GM19324 (cell line): ENCODE results near the gene SV2B.
"Not testable (repeated sequence)": the region's sequence is repeated elsewhere in the genome, so short reads cannot be mapped to it uniquely, and the experiment has no call there.

ENCODE experiments used
- ATAC-seq: cut with Tn5 transposase; IDR thresholded peaks from one replicate; pipeline ENCODE4 v1.9.1; 2021; ENCODE audit warnings: mild to moderate bottlenecking, moderate library complexity; ENCODE audit not compliant: unreplicated experiment, low FRiP score

SV2B gene

DNA sequence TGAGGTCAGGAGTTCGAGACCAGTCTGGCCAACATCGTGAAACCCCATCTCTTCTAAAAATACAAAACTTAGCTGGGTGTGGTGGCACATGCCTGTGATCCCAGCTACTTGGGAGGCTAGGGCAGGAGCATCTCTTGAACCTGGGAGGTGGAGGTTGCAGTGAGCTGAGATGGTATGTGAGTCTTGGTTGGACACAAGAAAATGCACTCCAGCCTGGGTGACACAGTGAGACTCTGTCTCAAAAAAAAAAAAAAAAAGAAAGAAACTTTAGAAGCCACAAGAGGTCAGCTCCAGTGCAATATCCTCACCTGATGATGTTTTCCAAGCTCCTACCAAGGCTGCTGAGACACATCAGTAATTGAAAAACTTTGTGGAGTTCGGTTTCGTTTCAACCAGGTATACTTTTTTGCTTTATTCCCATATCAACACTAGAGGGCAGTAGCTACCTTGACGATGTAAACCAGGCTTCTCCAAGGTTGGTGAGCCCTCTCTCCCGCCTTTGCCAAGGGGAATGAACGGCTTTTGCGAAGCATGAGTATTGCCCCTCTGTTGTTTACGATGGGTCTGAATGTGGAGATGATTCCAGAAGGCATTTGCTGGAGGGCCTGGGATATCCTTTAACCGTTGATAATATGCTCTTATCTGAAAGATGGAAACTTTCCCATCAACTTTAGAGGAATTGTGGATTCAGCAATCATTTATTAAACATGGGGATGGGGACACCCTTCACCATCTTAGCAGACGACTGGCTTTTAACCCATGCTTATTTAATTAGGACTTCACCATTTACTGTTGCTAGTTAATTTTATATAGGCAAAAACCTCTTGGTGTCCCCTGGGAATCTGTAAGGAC is 202.8 kb downstream of the SV2B start:
- no peak for ATAC-seq

DNA sequence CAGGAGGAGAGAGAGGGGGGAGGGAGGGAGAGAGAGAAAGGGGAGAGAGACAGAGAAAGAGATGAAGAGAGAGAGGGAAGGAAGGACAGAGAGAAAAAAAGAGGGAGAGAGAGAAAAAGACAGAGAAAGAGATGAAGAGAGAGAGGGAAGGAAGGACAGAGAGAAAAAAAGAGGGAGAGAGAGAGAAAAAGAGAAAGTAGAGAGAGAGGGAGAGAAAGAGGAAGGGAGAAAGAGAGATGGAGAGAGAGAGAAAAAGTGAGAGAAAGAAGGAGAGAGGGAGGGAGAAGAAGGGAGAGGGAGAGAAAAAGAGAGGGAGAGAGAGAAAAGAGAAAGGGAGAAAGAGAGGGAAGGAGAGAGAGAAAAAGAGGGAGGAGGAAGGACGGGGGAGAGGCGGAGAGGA is 204.2 kb downstream of the SV2B start:
- no peak for ATAC-seq

DNA sequence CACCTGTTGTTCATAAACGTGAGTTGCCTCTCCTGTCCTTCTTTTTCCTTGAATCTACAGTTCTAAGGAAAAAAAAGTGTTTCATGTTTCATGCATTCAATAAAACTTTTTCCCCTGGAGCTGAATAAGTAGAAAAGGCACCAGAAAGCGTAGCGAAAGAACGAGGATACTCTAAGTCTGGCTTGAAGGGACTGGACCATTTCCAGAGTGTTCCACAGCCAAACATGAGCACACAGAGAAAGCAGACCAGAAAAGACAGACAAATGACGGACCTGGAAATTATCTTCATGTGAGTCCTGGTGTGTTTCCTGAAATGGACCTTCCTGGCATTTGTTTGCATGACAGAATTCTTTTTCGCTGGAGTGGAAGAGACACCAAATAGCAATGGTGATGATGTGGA is 204.7 kb downstream of the SV2B start:
- ATAC-seq, result no peak

DNA sequence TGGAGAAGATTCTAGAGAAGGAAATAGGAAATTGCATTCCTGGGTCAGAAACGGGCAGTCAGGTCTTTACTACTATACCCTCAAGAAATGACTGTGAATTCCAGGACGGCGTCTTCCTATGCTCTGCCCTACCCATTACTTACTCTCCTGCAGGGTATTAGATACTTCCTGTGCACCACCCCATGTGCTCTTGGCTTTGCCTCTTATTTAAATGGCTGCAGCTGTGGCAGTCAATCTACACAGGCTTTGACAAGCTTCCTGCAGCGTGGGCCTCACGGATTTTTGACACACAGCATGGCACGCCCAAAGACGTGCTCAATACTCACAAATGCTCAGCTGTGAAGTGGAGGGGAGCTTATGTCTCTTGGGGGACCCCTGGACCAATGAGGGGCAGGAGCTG is 206.1 kb downstream of the SV2B start:
- ATAC-seq, result no peak

DNA sequence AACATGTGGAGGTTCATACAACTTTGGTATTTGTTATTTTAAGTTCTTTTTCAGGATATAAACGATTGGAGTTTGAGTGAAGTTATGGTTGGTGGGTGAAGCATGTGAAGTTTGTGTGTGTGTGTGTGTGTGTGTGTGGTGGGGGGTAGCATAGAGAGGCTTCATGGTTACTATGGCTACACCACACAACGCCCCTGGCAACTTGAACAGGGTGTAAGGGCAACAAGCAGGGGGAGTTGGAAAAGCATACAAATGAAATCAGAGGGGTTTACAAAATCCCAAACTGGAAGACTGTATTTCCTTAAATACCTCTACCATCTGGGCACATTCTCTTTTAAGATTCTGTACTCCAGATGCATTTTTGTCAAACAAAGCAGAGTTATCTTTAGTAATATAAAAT is 207.5 kb downstream of the SV2B start:
- no peak for ATAC-seq

DNA sequence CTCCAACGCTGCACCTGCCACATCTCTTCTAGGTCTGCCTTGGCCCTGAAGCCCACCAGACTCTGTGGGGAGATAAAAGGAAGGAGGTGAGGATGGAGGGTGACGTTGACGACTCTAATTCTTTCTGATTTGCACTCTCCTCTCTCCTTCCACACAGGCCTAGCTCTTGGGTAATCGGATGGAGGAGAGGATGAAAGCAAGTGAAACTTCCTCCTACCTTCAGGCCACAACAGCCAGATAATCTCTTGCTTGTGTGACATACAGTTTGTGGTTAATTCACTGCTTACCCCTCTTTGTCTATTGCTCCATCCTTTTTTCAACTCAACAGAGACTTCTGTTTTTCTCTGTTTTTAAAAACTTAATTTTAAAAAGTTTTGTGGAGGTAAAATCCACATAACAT is 208.1 kb downstream of the SV2B start:
- ATAC-seq, result no peak

DNA sequence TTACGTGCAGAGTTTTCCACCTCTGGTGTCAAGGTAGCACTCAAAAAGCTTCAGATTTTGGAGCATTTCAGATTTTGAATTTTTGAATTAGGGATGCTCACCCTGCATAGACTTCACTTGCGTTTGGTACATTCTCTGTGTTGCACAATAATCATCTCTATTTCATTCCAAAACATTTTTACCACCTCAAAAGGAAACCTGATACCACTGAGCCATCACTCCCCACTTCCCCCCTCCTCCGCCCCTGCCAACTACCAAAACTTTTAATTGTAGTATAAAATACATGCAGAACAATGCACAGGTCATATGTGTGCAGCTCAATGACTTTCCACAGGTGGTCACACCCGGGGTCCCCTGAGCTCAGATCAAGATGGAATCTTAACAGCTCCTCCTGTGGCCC is 208.8 kb downstream of the SV2B start:
- no peak for ATAC-seq

DNA sequence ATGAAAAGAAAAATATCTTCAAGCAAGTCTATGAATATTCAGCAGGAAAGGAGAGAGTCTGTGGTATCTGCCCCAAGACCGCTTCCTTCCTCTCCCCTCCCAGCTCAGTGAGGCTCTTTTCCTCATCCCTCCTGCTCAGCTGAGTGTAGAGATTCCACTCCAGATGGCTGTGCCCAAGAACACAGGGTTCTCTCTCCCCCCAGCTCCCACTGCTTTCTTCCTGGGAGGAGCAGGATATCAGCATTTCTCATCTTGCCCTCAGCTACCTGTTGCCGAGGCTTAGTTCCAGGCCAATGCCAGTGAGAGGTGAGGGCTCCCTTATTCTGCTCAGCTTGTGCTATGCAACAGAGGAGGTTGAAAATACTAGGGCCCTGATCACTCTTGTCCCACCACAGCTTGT is 211.9 kb downstream of the SV2B start:
- no peak for ATAC-seq

DNA sequence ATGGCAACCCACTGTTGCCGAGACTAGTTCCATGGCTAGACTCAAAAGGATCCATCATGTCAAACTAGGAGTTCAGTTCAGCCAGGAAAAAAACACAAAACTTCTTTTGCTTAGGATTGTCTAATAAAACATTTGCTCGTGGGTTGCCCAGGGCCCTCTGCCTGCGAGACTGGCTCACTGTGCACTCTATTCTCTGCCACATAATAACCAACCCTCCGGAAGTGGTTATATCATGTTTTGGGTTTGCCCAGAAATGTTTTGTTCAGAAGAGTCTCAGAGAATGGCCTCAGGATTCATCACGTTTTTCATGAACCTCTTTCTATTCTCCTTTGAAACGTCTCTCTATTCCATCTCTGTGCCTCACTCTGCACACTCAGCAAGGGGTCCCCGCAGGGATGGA is 216.1 kb downstream of the SV2B start:
- ATAC-seq, result no peak

DNA sequence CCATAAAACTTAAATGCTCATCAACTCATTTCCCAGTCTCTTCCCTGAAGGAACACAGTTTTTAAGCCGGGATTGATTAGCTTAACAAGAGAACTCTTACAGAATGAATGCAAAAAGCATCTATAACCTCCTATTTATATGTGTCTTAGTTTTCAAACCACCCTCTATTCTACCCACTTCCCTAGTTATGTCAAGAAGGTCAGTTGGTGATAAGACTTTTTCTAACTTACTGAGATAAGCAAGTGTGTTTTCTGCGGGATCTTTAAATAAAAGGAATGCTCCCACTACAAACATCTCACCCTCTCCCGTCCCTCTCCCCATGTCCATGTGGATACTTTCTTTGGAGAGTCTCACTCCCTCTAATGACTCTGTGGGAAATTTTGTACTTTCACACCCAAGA is 218.5 kb downstream of the SV2B start:
- no peak for ATAC-seq

DNA sequence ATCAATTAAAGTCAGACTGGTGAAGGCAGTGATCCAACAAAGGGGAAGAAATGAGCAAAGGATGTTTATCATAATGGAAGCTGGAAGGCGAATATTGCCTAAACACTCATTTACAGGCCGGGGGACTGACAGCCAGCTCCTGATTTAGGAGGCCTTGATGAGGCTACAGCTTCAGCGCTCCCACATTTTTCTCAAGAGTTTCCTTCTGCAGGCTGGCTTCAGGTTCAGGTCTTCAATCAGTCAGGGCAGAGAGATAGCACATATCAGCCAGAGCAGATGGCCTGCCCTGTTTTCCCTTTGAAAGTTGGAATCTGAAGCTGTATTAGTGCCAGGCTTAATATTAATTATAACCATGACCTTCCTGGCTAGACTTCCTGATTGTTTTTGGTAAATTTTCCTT is 218.9 kb downstream of the SV2B start:
- no peak for ATAC-seq

DNA sequence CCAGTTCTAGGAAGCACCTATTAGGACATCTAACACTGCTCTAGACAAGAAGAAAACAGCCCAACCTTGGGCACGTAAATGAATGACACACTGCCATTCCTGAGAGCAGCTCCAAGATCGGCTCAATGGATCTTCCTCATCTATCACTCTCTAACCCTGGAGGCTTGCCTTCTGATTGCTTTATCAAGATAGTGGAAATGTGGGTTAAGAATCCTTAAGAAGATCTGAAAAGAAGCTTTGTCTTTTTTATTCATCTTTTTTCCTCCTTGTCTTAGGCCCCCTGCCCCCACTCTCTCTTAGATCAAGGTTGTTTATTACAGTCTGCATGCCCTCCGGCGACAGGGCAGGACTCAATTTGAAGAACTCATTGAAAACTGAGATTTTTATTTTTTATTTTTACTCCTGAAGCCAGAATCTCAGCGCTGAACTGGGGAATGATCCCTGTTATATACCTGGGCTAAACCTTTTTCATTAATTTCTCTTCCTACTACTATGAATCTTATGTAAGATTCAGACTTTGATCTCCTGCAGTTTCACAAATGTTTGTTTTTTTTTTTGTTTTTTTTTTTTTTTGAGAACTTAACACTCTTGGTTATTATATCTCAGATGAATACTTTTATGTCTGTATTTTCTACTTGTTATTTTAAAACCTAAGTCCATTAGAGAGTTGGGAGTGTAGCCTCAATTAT is 219.5 kb downstream of the SV2B start:
- ATAC-seq, result no peak

DNA sequence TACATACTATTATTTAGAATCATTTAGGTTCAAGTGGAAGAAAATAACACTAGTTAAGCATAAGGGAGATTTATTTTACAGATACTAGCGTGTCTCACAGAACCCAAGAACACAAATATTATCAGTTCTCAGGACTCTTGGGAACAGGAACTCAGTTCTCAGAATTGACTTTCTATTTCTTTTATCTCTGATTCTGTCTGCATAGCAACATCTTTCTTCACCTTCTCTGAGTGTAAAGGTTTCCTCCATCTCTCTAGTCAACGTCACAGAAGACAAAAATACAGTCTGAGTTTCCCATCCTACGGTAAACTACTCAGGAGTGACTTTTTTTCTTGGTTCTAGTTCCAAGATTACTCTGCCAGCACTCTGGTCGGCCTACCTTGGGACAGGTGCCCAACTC is 220.0 kb downstream of the SV2B start:
- no peak for ATAC-seq

DNA sequence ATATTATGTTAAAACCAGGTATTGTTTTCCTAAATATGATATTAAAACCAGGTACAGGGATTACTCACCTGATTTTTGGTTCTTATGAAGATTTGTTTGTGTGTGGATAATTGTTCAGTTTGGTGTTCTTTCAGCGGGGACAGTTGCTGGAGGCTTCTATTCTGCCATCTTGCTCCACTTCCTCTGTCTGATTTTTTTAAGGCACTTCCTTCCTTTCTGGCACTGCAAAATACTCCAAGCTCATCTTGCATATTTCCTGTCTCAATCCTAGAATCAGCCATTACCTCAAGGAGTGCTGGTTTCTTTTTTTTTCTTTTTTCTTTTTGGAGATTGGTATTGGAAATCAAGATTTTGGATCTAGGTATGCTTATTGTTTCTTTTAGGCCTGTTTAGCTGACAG is 229.9 kb downstream of the SV2B start:
- no peak for ATAC-seq

DNA sequence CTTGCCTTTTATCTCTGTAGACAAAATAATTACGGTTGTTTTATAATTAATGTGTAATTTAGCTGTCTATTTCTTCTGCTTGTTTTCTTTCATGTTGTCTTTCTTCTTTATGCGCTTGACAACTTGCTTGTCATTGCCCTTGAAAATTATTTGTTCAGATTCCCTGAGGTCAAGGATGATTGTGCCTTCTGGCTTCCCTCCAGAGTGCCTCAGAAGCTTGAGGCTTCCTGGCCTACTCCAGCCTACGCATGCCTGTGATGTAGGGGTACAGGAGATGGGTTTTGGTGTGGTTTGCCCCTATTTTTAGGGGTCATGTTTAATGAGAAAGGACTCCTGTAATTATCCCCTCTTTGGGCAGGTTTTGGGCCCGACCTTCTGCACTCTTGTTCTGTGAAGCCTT is 231.5 kb downstream of the SV2B start:
- no peak for ATAC-seq

DNA sequence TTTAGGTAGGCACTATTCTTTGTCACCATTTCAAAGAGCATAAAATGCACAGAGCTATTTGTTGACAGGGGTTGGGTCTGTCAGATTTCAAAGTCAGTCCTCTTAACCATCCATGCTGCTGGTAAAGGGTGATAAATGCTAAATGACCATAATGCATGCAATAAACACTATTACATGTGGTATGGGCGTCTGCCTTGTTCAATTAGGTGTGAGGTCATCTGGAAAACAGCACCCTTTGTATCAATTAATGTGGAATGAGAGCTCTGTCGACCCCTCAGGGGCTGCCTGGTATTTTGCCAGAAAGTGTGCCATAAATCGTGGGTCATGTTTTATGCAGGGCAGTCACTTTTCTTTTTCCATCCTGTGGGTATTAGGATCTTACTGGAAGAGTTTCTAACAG is 235.6 kb downstream of the SV2B start:
- ATAC-seq, result no peak

DNA sequence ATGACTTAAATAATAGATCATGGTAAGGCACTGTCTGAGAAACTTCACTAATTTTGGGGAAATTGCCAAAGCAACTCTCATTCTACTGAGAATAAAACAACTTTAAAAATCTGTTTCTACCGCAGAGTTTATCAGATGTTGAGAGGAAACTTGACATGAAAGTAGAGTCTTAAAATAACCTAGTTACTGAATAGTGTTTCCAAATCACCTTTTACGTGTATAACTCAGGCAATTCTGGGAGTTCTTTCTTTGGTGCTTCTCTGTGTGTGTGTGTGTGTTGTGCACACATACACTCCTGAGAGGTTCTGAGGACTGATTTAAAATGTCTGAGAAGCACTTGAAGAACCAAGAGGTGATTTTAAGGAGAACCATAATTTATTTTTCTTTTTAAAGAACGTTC is 236.6 kb downstream of the SV2B start:
- no peak for ATAC-seq

DNA sequence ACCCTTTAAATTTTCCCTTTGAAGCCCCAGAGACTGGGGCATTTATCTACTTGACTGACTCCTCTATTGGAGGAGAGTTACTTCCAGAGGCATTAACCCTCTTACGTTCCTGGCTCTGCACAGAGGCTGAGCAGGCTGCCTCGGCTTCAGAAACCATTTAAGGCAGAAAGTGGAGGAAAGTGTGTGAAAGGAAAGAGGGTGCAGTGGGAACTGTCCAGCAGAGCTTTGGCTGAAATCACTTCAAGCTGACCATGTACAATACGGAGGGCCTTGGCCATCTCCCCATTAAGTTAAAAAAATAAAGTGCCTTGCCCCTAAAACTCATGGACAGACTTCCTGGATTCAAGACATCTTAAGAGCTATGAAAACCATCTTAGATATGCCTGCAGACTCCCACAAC is 238.7 kb downstream of the SV2B start:
- ATAC-seq, result no peak

DNA sequence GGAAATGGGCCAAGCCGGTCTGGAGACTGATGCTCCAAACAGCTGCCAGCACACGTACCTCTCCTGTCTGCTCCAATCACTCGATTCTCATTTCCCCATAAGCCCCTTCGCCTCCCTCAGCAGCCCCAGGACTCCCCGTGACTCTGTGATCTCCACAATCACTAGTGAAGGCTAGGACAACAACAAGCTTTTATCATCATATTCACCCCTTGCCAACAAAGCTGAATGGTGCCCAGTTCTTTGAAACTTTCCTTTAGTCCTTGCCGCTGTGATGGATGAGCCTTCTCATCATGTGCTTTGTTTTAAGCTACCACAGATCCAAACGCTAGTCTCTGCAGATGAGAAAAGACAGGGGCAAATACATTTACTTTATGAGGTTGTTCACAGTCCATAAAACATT is 242.0 kb downstream of the SV2B start:
- no peak for ATAC-seq

DNA sequence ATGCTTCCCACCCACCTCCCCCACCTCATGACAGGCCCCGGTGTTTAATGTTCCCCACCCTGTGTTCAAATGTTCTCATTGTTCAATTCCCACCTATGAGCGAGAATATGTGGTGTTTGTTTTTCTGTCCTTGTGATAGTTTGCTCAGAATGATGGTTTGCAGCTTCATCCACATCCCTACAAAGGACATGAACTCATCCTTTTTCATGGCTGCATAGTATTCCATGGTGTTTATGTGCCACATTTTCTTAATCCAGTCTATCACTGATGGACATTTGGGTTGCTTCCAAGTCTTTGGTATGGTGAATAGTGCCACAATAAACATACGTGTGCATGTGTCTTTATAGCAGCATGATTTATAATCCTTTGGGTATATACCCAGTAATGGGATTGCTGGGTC is 244.9 kb downstream of the SV2B start:
- not testable (repeated sequence) for ATAC-seq

DNA sequence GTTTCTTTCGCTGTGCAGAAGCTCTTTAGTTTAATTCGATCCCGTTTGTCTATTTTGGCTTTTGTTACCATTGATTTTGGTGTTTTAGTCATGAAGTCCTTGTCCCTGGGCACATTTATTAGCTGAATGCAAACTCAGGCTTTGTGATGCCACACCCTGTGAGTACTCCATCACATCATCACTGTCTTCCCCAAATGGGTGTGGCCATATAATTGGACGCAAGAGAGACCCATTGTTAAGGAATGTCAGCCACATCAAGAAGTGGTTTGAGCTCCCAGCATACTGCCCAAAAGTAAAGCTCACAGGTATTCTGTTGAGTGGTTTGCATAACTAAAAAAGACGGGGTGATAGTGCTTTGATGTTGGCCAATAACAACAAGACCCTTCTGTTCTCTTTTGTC is 245.7 kb downstream of the SV2B start:
- no peak for ATAC-seq

DNA sequence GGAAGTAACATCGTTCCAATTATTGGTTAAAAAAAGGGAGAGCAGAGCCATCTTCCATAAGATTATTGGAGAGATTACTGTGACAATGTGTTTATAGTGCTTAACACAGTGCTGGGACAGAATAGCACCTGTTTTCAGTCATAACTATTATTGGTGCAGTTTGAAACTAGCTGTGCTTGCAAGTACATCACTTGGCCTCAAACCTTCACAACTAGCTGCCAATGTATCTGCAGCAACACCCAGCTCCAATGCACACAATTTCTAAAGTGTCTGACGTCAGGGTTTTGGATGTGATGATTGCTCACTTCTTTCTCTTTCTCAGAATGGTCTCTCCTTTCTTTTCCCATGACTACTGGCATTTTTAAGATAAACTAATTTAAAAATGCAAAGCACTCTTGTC is 246.2 kb downstream of the SV2B start:
- no peak for ATAC-seq
